Heart right ventricle (tissue), 16 donors: ENCODE measurements around the gene NAGPA. TPM values are rescaled to one million over a fixed set of nuclear protein-coding genes. Genes with fewer than 3 reads are reported as not detected.

ENCODE experiments used
- ATAC-seq, 8 donors: fragments of 200-7000 bp; cut with Tn5 transposase; one replicate each; pipeline ENCODE4 v1.9.1; 2020; ENCODE audit warnings: mild to moderate bottlenecking in 8 of 8, moderate library complexity in 8 of 8, moderate number of reproducible peaks in 1 of 8
- DNase-seq, 2 donors: peaks; one replicate each; pipeline ENCODE4 v3.0.0-alpha.2; 2020
- H3K27ac ChIP-seq, 10 donors: fragments of 200-600 bp; sonication (generic) in 2 of 10; one replicate each; pipeline versions ENCODE4 v1.5.0 to v1.8.0; 2020 to 2022; ENCODE audit warnings: mild to moderate bottlenecking in 3 of 10
- H3K27me3 ChIP-seq, 7 donors: fragments of 200-600 bp; one replicate each; pipeline ENCODE4 v1.8.0; 2021 to 2022; ENCODE audit warnings: mild to moderate bottlenecking in 2 of 7
- H3K36me3 ChIP-seq, 9 donors: fragments of 200-600 bp; sonication (generic) in 1 of 9; one replicate each; pipeline versions ENCODE4 v1.5.0 to v1.8.0; 2020 to 2022; ENCODE audit warnings: mild to moderate bottlenecking in 2 of 9
- H3K4me1 ChIP-seq, 9 donors: fragments of 200-600 bp; sonication (generic) in 1 of 9; one replicate each; pipeline versions ENCODE4 v1.5.0 to v1.8.0; 2020 to 2022; ENCODE audit warnings: mild to moderate bottlenecking in 4 of 9
- H3K4me3 ChIP-seq, 10 donors: fragments of 200-600 bp; sonication (generic) in 2 of 10; one replicate each; pipeline versions ENCODE4 v1.5.0 to v1.8.0; 2020 to 2022; ENCODE audit warnings: mild to moderate bottlenecking in 7 of 10, moderate library complexity in 2 of 10
- H3K9me3 ChIP-seq, 11 donors: fragments of 200-600 bp in 10 of 11; sonication (generic) in 2 of 11; one replicate each; pipeline versions ENCODE4 v1.5.0 to v1.8.0; 2013 to 2022; ENCODE audit warnings: mild to moderate bottlenecking in 2 of 11, control low read depth in 1 of 11, moderate library complexity in 1 of 11
- CTCF ChIP-seq, 9 donors: fragments of 200-600 bp; sonication (generic) in 2 of 9; IDR thresholded peaks; one replicate each; pipeline versions ENCODE4 v1.5.0 to v1.8.0; 2021 to 2022; ENCODE audit warnings: antibody characterized with exemption in 9 of 9, mild to moderate bottlenecking in 5 of 9, moderate library complexity in 1 of 9
- WGBS, 2 donors: extraction: QIAGEN DNeasy Blood & Tissue Kit; methylation state at CpG; one replicate each; pipeline ENCODE4 v1.1.7; 2013; ENCODE audit warnings: inconsistent platforms in 1 of 2; 5-methylcytosine and 5-hydroxymethylcytosine counted together
- intact Hi-C, 10 donors: fragments of 100-400 bp; cut with DNase I; formaldehyde crosslinking; loops; one replicate each; pipeline versions ENCODE4 v1.11.1 to v1.14.2; 2022
- polyA plus RNA-seq, 2 donors: library from polyadenylated mRNA; stranded (reverse); fragments of 200-250 nt; gene quantifications; one replicate each; pipeline ENCODE4 v1.2.3, GENCODE V29; 2013
- total RNA-seq, 10 donors: library from RNA; stranded (reverse); fragmentation: NEBNext Ultra II Directional in 3 of 10; extraction: Animal tissue kit (Norgen Biotek cat#: 25700) in 3 of 10; gene quantifications; one replicate each; pipeline versions ENCODE4 v1.2.1 to v1.2.4, GENCODE V29; 2021 to 2023
- donor health status: Arrhythmogenic right ventricular cardiomyopathy.
- donor health status: ischemic (EF 13 %, LVEDD 7.1; RV severe dilation, severe dysfunction).
- donor health status: healthy with polysubstance abuse.
- donor health status: DM: no; HTN: yes; CAD: no.
- donor health status: DM: no; HTN: no; CAD: no.
- donor health status: ischemic (EF 25% LVEDD 6.9; RV normal size, moderate dysfunction).
- donor health status: ischemic (EF 25% LVEDD 5.7; RV mildly dilated, moderate dysfunction).
- donor health status: healthy.
- donor health status: DM: yes; HTN: yes; CAD: no.
- donor health status: Ischemic cardiomyopathy.
- donor health status: ischemic (EF 35%, LVEDD 5.7; RV mildly dilated, moderate dysfunction).
- donor health status: nonischemic (EF 11% LVEDD 7.7; RV severe dilation, severe dysfunction).
- donor health status: DM: yes; HTN: yes; CAD: no.
- donor health status: PGD.
- donor health status: ischemic (EF 29% LVEDD 5.4; RV normal size, mild dysfunction).
- donor health status: nonischemic (EF 23%, LVEDD 6.1; RV moderate dilation, normal function).

The NAGPA gene
- total and polyA plus RNA-seq, 12 donors = 4.7 to 11.0 (median 6.7) TPM

- intact Hi-C loops = loop anchor here in 1 of 10 donors (5.0 kb wide), 1 partner anchor 41 kb away; the partner anchor contains the start of gene ALG1
- no peak for TF ChIP-seq CTCF (IDR thresholded peaks at IDR 0.05)
- H3K4me1 ChIP-seq = peaks cover 0 to 28% (median 22%) of the 10 kb centered on the region in 9 donors
- H3K9me3 ChIP-seq = no peaks in the 10 kb centered on the region
- ATAC-seq = no peak
- no peak overlapping the region for H3K4me3 ChIP-seq
- H3K36me3 ChIP-seq = peaks cover 0 to 40% (median 0%) of the 10 kb centered on the region in 9 donors
- H3K27me3 ChIP-seq = no peaks in the 10 kb centered on the region
- H3K27ac ChIP-seq = no peak overlapping the region
- no peak for DNase-seq
- 70 to 83% methylated on average over 7 of the region's 7 CpGs for WGBS, 2 donors
Observed at GRCh38 chr16:5031601-5032000, 2.1 kb downstream of the NAGPA start.

- H3K27ac ChIP-seq = no peak overlapping the region
- H3K36me3 ChIP-seq = peaks cover 0 to 40% (median 0%) of the 10 kb centered on the region in 9 donors
- WGBS, 2 donors = 86% methylated on average over 12 of the region's 12 CpGs
- no peaks in the 10 kb centered on the region for H3K9me3 ChIP-seq
- H3K4me1 ChIP-seq = peaks cover 0 to 22% (median 18%) of the 10 kb centered on the region in 9 donors
- TF ChIP-seq CTCF (IDR thresholded peaks at IDR 0.05) = no peak
- no peak overlapping the region for H3K4me3 ChIP-seq
- ATAC-seq (no peak), DNase-seq (no peak)
- no peaks in the 10 kb centered on the region for H3K27me3 ChIP-seq
- intact Hi-C loops = loop anchor here in 1 of 10 donors (5.0 kb wide), 1 partner anchor 42 kb away; the partner anchor contains the start of gene ALG1
Observed at GRCh38 chr16:5030251-5030870, 3.4 kb downstream of the NAGPA start.

GRCh38 chr16:5028950-5029475 is 4.7 kb downstream of the NAGPA start:
- TF ChIP-seq CTCF (IDR thresholded peaks at IDR 0.05) = no peak
- ATAC-seq (no peak), DNase-seq (no peak)
- H3K27ac ChIP-seq = no peak overlapping the region
- intact Hi-C loops = no loop called here
- 89 to 92% methylated on average over 18 of the region's 18 CpGs for WGBS, 2 donors
- no peak overlapping the region for H3K4me3 ChIP-seq
- peaks cover 0 to 24% (median 12%) of the 10 kb centered on the region in 9 donors for H3K4me1 ChIP-seq
- no peaks in the 10 kb centered on the region for H3K9me3 ChIP-seq
- H3K27me3 ChIP-seq = no peaks in the 10 kb centered on the region
- H3K36me3 ChIP-seq = peaks cover 0 to 40% (median 0%) of the 10 kb centered on the region in 9 donors

GRCh38 chr16:5027575-5028235 is 6.0 kb downstream of the NAGPA start:
- no peak for DNase-seq
- peaks cover 0 to 40% (median 0%) of the 10 kb centered on the region in 9 donors for H3K36me3 ChIP-seq
- WGBS, 2 donors = 94 to 95% methylated on average over 32 of the region's 32 CpGs
- peaks cover 0 to 18% (median 6%) of the 10 kb centered on the region in 9 donors for H3K4me1 ChIP-seq
- H3K9me3 ChIP-seq = no peaks in the 10 kb centered on the region
- intact Hi-C loops = no loop called here
- no peak overlapping the region for H3K4me3 ChIP-seq
- no peaks in the 10 kb centered on the region for H3K27me3 ChIP-seq
- peak in 1 of 8 donors; percentile 5 for ATAC-seq
- TF ChIP-seq CTCF (IDR thresholded peaks at IDR 0.05) = no peak
- H3K27ac ChIP-seq = no peak overlapping the region
